ENCODE data around the gene SGPL1.

DNA sequence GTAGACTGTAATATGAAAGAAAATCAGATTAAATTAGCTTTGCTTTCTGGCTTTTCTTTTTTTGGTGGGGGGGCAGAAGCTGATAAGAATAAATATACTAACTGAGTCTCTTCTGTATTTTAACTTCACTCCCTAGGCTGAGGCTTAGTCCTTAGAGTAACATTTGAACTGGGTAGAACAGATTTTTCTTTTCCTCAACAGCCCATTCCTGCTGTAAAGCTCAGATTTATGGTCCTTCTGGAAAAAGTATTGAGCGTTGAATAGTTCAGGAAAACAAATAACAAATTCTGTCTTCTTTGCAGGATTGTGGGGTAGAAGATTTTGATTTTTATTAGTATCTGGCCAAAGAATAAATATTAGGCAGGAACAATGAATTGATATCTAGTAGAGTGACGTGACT is 17.9 kb downstream of the SGPL1 start:
- TF ChIP-seq GATA3 (IDR thresholded peaks at IDR 0.05; ENCODE audit: low read depth, low read length) (no peak), GATA2 (IDR thresholded peaks at IDR 0.05; ENCODE audit: low read depth, low read length) (no peak)

Measured in SH-SY5Y (cell line).